ENCODE results near the gene ELMO3. TPM values are rescaled to one million over a fixed set of nuclear protein-coding genes. Genes with fewer than 3 reads are reported as not detected.

ELMO3 gene
- polyA plus RNA-seq, 1 donor from 2014 or later = 2.2 TPM

- Histone ChIP-seq H3K9me3 (ENCODE audit: low read length) (no peaks in the 10 kb centered on the region), H2AFZ (ENCODE audit: low read depth, low read length) (no peak overlapping the region), H3K27me3 (ENCODE audit: insufficient read depth, low read depth, low read length) (peaks cover 49% of the 10 kb centered on the region), H3K4me3 (ENCODE audit: low read length) (peak overlapping the region; percentile 70), H3K79me2 (replicated peaks; ENCODE audit: insufficient read depth, low read length) (no peaks in the 10 kb centered on the region), H3K9ac (ENCODE audit: low read length) (no peak overlapping the region), H4K20me1 (ENCODE audit: insufficient read depth) (no peaks in the 10 kb centered on the region), H3K36me3 (ENCODE audit: insufficient read depth, low read length) (no peaks in the 10 kb centered on the region), H3F3A (ENCODE audit: insufficient read depth, low read length, poor library complexity, severe bottlenecking) (no peaks in the 10 kb centered on the region), H3K27ac (ENCODE audit: low read length) (no peak overlapping the region), H3K4me2 (ENCODE audit: low read length) (no peak overlapping the region), H3K9me2 (ENCODE audit: insufficient read depth, low read length) (no peaks in the 10 kb centered on the region)
- TF ChIP-seq EZH2 (IDR thresholded peaks at IDR 0.05; ENCODE audit: borderline replicate concordance, insufficient read depth, low read length, poor library complexity, severe bottlenecking) (no peak), REST (IDR thresholded peaks at IDR 0.05; ENCODE audit: borderline replicate concordance) (no peak), RAD21 (conservative IDR thresholded peaks at IDR 0.05) (no peak), TAF1 (IDR thresholded peaks at IDR 0.05; ENCODE audit: low read depth) (no peak), POLR2AphosphoS5 (IDR thresholded peaks at IDR 0.05) (no peak), CTCF (IDR thresholded peaks at IDR 0.05; ENCODE audit: poor library complexity, severe bottlenecking) (no peak), EP300 (conservative IDR thresholded peaks at IDR 0.05; ENCODE audit: poor library complexity, severe bottlenecking) (no peak), MXI1 (conservative IDR thresholded peaks at IDR 0.05; ENCODE audit: poor library complexity, severe bottlenecking) (no peak)
These were observed 47.3 kb downstream of the ELMO3 start for GRCh38 chr16:67246081-67246755.

DNA sequence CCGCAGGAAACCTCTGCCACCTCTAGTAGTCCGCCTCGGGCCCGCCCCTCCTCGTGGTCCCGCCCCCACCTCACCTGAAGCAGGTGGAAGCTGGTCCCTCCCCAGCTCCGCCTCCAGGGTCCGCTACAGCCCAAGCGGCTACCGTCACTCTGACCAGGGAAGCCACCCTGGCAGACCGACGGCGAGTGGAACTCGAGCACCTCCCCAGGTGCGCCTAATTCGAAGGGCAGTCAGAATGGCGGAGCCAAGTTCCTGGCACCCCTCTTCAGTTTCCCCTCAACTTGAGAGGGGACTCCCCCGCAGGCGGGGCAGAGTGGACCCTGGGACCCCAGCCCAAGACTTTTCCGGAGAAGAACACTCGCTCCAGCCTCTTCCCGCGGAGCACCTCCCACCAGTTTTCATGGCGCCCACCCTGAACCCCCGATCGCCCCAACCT lies 47.8 kb downstream of the ELMO3 start:
- Histone ChIP-seq H3K27me3 (ENCODE audit: insufficient read depth, low read depth, low read length) (peaks cover 49% of the 10 kb centered on the region), H2AFZ (ENCODE audit: low read depth, low read length) (no peak overlapping the region), H3K4me3 (ENCODE audit: low read length) (peak overlapping the region; percentile 70), H3K9me3 (ENCODE audit: low read length) (no peaks in the 10 kb centered on the region), H3K9ac (ENCODE audit: low read length) (no peak overlapping the region), H3K4me2 (ENCODE audit: low read length) (peak overlapping the region; percentile 73), H3K27ac (ENCODE audit: low read length) (no peak overlapping the region), H3K36me3 (ENCODE audit: insufficient read depth, low read length) (no peaks in the 10 kb centered on the region), H4K20me1 (ENCODE audit: insufficient read depth) (no peaks in the 10 kb centered on the region), H3F3A (ENCODE audit: insufficient read depth, low read length, poor library complexity, severe bottlenecking) (no peaks in the 10 kb centered on the region), H3K79me2 (replicated peaks; ENCODE audit: insufficient read depth, low read length) (no peaks in the 10 kb centered on the region), H3K9me2 (ENCODE audit: insufficient read depth, low read length) (no peaks in the 10 kb centered on the region)
- TF ChIP-seq SMC3 (conservative IDR thresholded peaks at IDR 0.05; ENCODE audit: poor library complexity) (no peak), EZH2 (IDR thresholded peaks at IDR 0.05; ENCODE audit: borderline replicate concordance, insufficient read depth, low read length, poor library complexity, severe bottlenecking) (no peak), RAD21 (conservative IDR thresholded peaks at IDR 0.05) (no peak), REST (IDR thresholded peaks at IDR 0.05; ENCODE audit: borderline replicate concordance) (no peak), TAF1 (IDR thresholded peaks at IDR 0.05; ENCODE audit: low read depth) (no peak), MXI1 (conservative IDR thresholded peaks at IDR 0.05; ENCODE audit: poor library complexity, severe bottlenecking) (no peak), EP300 (conservative IDR thresholded peaks at IDR 0.05; ENCODE audit: poor library complexity, severe bottlenecking) (no peak), POLR2AphosphoS5 (IDR thresholded peaks at IDR 0.05) (no peak), CTCF (IDR thresholded peaks at IDR 0.05; ENCODE audit: poor library complexity, severe bottlenecking) (no peak)

Measured in neural cell (in vitro differentiated cells).